Endothelial cell of umbilical vein (primary cell): ENCODE results near the gene MAP3K14. TPM values are rescaled to one million over a fixed set of nuclear protein-coding genes. Genes with fewer than 3 reads are reported as not detected.

Source experiments
- BruUV-seq: library from RNA; stranded (reverse); fragments of 400-500 nt; replicated peaks from 2 replicates; lab custom pipeline; 2021; lab: Mats Ljungman, UMichigan
- CTCF ChIA-PET: fragments of 300-600, 350-600 bp; sonication (Branson Sonifier 250); formaldehyde crosslinking; loops from one replicate; lab custom pipeline; 2021; ENCODE audit warnings: antibody characterized with exemption, inconsistent platforms; lab: Charles Lee
- POLR2A ChIA-PET: fragments of 300-600, 350-600 bp; sonication (Branson Sonifier 250); formaldehyde crosslinking; loops from one replicate; lab custom pipeline; 2021; ENCODE audit warnings: antibody characterized with exemption, inconsistent platforms; lab: Charles Lee
- DNase-seq: peaks from one replicate; pipeline ENCODE4 v3.0.0-alpha.2; 2011; ENCODE audit warnings: low read depth, low spot score
- FAIRE-seq: peaks from 2 replicates; lab custom pipeline; 2011; peaks lifted over from hg19 to GRCh38; lab: Jason Lieb, UNC
- H2AFZ ChIP-seq: 2 replicates; pipeline ENCODE4 v1.6.0; 2012; ENCODE audit warnings: low read depth, low read length, control low read depth, inconsistent platforms
- H3K27ac ChIP-seq: 2 replicates; pipeline ENCODE4 v1.5.1; 2011; ENCODE audit warnings: low read depth, mild to moderate bottlenecking, control low read depth, low read length, moderate library complexity; ENCODE audit not compliant: insufficient read depth
- H3K27me3 ChIP-seq, 2 experiments: 2 replicates each; pipeline versions ENCODE4 v1.6.0 to v1.6.1; 2011; ENCODE audit warnings: low read length in 2 of 2, mixed read lengths in 1 of 2; ENCODE audit not compliant: control insufficient read depth in 2 of 2, insufficient read depth in 2 of 2
- H3K36me3 ChIP-seq, 2 experiments: 2 replicates in 1 of 2; 3 replicates in 1 of 2; pipeline ENCODE4 v1.5.1; 2011; ENCODE audit warnings: low read length in 2 of 2, mild to moderate bottlenecking in 1 of 2, moderate library complexity in 1 of 2; ENCODE audit not compliant: control insufficient read depth in 2 of 2, insufficient read depth in 2 of 2; ENCODE audit errors: extremely low read depth in 1 of 2
- H3K4me1 ChIP-seq: 3 replicates; pipeline ENCODE4 v1.5.1; 2011; ENCODE audit warnings: mild to moderate bottlenecking, low read length; ENCODE audit not compliant: control insufficient read depth, insufficient read depth; ENCODE audit errors: extremely low read depth
- H3K4me2 ChIP-seq: 2 replicates; pipeline ENCODE4 v1.6.1; 2011; ENCODE audit warnings: low read length, control low read depth, mixed read lengths; ENCODE audit not compliant: insufficient read depth
- H3K4me3 ChIP-seq, 3 experiments: fragments of 200-600 bp in 1 of 3; sonication (generic), shearing (Covaris generic) in 1 of 3; replicated peaks in 1 of 3; 2 replicates each; pipeline ENCODE4 v1.5.1; 2011 to 2016; ENCODE audit warnings: control low read depth in 3 of 3, low read length in 3 of 3, mild to moderate bottlenecking in 2 of 3, inconsistent platforms in 1 of 3, low read depth in 1 of 3, moderate library complexity in 1 of 3; ENCODE audit not compliant: insufficient read depth in 1 of 3
- H3K79me2 ChIP-seq: 2 replicates; pipeline ENCODE4 v1.6.0; 2012; ENCODE audit warnings: low read length, inconsistent platforms; ENCODE audit not compliant: control insufficient read depth, insufficient read depth
- H3K9ac ChIP-seq: replicated peaks from 2 replicates; pipeline ENCODE3; 2011; ENCODE audit warnings: low read length, control low read depth; ENCODE audit not compliant: insufficient read depth; ENCODE audit errors: extremely low read depth
- H3K9me1 ChIP-seq: replicated peaks from 3 replicates; pipeline ENCODE4 v1.6.0; 2011; ENCODE audit warnings: mild to moderate bottlenecking, low read length; ENCODE audit not compliant: control insufficient read depth, insufficient read depth; ENCODE audit errors: extremely low read depth
- H3K9me3 ChIP-seq: replicated peaks from 2 replicates; pipeline ENCODE4 v1.5.1; 2012; ENCODE audit warnings: low read length, inconsistent platforms; ENCODE audit not compliant: control insufficient read depth, insufficient read depth
- H4K20me1 ChIP-seq: replicated peaks from 2 replicates; pipeline ENCODE3; 2011; ENCODE audit warnings: mild to moderate bottlenecking, low read length; ENCODE audit not compliant: control insufficient read depth, insufficient read depth; ENCODE audit errors: extremely low read depth
- CTCF ChIP-seq, 2 donors: IDR thresholded peaks; 1 replicate in 1 of 2; 2 replicates in 1 of 2; pipeline ENCODE4 v1.5.1; 2011; ENCODE audit warnings: low read length in 2 of 2, mild to moderate bottlenecking in 2 of 2, moderate library complexity in 2 of 2, control low read depth in 1 of 2, inconsistent platforms in 1 of 2, low read depth in 1 of 2; ENCODE audit not compliant: insufficient read depth in 1 of 2; ENCODE audit errors: extremely low read depth in 1 of 2
- EZH2 ChIP-seq: IDR thresholded peaks from 2 replicates; pipeline ENCODE4 v1.6.1; 2012; ENCODE audit warnings: borderline replicate concordance, low read depth, mild to moderate bottlenecking, moderate library complexity, low read length, inconsistent platforms; ENCODE audit not compliant: severe bottlenecking
- FOS ChIP-seq: IDR thresholded peaks from 2 replicates; pipeline ENCODE4 v1.6.1; 2011; ENCODE audit warnings: mild to moderate bottlenecking, low read length, moderate library complexity, borderline replicate concordance; ENCODE audit not compliant: insufficient read depth
- GATA2 ChIP-seq: IDR thresholded peaks from 2 replicates; pipeline ENCODE4 v1.7.0; 2011; ENCODE audit warnings: low read depth, mild to moderate bottlenecking, moderate library complexity, mixed read lengths, low read length; ENCODE audit not compliant: insufficient read length, insufficient read depth
- JUN ChIP-seq: IDR thresholded peaks from 2 replicates; pipeline ENCODE4 v1.6.1; 2011; ENCODE audit warnings: borderline replicate concordance, low read depth; ENCODE audit not compliant: insufficient read length, insufficient read depth
- MAX ChIP-seq: IDR thresholded peaks from 2 replicates; pipeline ENCODE4 v1.6.1; 2011; ENCODE audit not compliant: insufficient read depth, insufficient read length
- MYC ChIP-seq: IDR thresholded peaks from one replicate; pipeline ENCODE4 v1.6.1; 2011; ENCODE audit warnings: mild to moderate bottlenecking, low read depth, low read length
- POLR2A ChIP-seq: IDR thresholded peaks from 2 replicates; pipeline ENCODE4 v1.6.1; 2012; ENCODE audit warnings: low read depth, mild to moderate bottlenecking, control low read depth, low read length
- POLR2AphosphoS5 ChIP-seq: IDR thresholded peaks from 2 replicates; pipeline ENCODE4 v1.6.1; 2012; ENCODE audit warnings: low read depth, mild to moderate bottlenecking, control low read depth, low read length, moderate library complexity; ENCODE audit not compliant: insufficient read depth
- dilution Hi-C: fragments of 300-500 bp; cut with MboI; formaldehyde crosslinking; loops from one replicate; pipeline ENCODE4 v1.15.0; 2019; ENCODE audit warnings: low sequenced_read_pairs; ENCODE audit not compliant: extremely low pct_ligation_motif_present
- intact Hi-C: fragments of 100-400 bp; cut with micrococcal nuclease; formaldehyde crosslinking; loops from one replicate; pipeline ENCODE4 v1.10.0; 2022
- polyA plus RNA-seq, 4 experiments: library from polyadenylated mRNA; depleted of rRNA in 3 of 4; stranded (reverse) in 3 of 4; unstranded in 1 of 4; fragments of >200 nt; gene quantifications; 2 replicates each; pipeline versions ENCODE4 v1.2.1 to v1.2.3, GENCODE V29; 2011 to 2012; ENCODE audit warnings: missing spikeins in 1 of 4
- total RNA-seq: library from RNA; stranded (reverse); gene quantifications from 2 replicates; pipeline ENCODE4 v1.2.3, GENCODE V29; 2021

The MAP3K14 gene
- total and polyA plus RNA-seq, 2 donors (not counting 3 experiments of a cell fraction or from before 2014, with no cell fraction given) = 5.4 to 9.8 TPM

- dilution Hi-C loops = no loop called here
- ChIA-PET CTCF (interaction anchor here (3.7 to 5.3 kb wide), 2 partner anchors 14 to 24 kb away, joined by 31 to 69 read pairs; partner anchors contain the start of gene MAP3K14), POLR2A (no interaction called here)
- Histone ChIP-seq H3K9ac (no peak overlapping the region), H3K9me1 (no peaks in the 10 kb centered on the region), H3K79me2 (peaks cover 25% of the 10 kb centered on the region), H4K20me1 (no peaks in the 10 kb centered on the region), H2AFZ (no peak overlapping the region), H3K36me3 (peaks cover 2 to 27% of the 10 kb centered on the region in 2 experiments), H3K4me3 (no peak overlapping the region), H3K4me2 (no peak overlapping the region), H3K27ac (no peak overlapping the region), H3K27me3 (no peaks in the 10 kb centered on the region), H3K4me1 (peaks cover 36% of the 10 kb centered on the region), H3K9me3 (no peaks in the 10 kb centered on the region)
- TF ChIP-seq MAX (no peak), FOS (no peak), GATA2 (no peak), POLR2A (no peak), EZH2 (no peak), MYC (no peak), CTCF (IDR thresholded peaks at IDR 0.05; ENCODE audit: extremely low read depth in 1 of 2, insufficient read depth in 1 of 2, low read depth in 1 of 2, low read length in 2 of 2) (no peak), POLR2AphosphoS5 (no peak), JUN (no peak)
- DNase-seq = no peak
- intact Hi-C loops = no loop called here
- no TSS peak for BruUV-seq
- no peak for FAIRE-seq
Measured at GRCh38 chr17:45291171-45291805, 25.5 kb downstream of the MAP3K14 start.
